AG10803 (cell line): ENCODE data around the gene VSNL1.

Experiments used
- DNase-seq: peaks from one replicate; pipeline ENCODE4 v3.0.0; 2010; ENCODE audit warnings: low read depth
- H3K4me3 ChIP-seq: 2 replicates; pipeline ENCODE4 v1.5.1; 2011; ENCODE audit warnings: mild to moderate bottlenecking, low read length, control low read depth
- CTCF ChIP-seq: conservative IDR thresholded peaks from 2 replicates; pipeline ENCODE4 v1.5.1; 2011; ENCODE audit warnings: mild to moderate bottlenecking, low read length, control low read depth, inconsistent platforms

Gene VSNL1

GRCh38 chr2:17667898-17668297, 127.4 kb downstream of the VSNL1 start:
- TF ChIP-seq CTCF: no peak
- H3K4me3 ChIP-seq: no peak overlapping the region
- DNase-seq: no peak

- H3K4me3 ChIP-seq: no peak overlapping the region
- no peak; the same call in 1 of the 2 replicates for TF ChIP-seq CTCF
Measured at GRCh38 chr2:17672583-17673317, 132.3 kb downstream of the VSNL1 start.

GRCh38 chr2:17674817-17675216, 134.3 kb downstream of the VSNL1 start:
- H3K4me3 ChIP-seq: no peak overlapping the region
- DNase-seq: no peak
- no peak for TF ChIP-seq CTCF

More at GRCh38 chr2:17672583-17673317, 132.3 kb downstream of the VSNL1 start:
- peak; percentile 59 for DNase-seq

GRCh38 chr2:17680119-17680518, 139.6 kb downstream of the VSNL1 start:
- no peak for TF ChIP-seq CTCF
- peak; percentile 11 for DNase-seq
- no peak overlapping the region for H3K4me3 ChIP-seq

- no peak for TF ChIP-seq CTCF
- no peak for DNase-seq
- H3K4me3 ChIP-seq: no peak overlapping the region
Measured at GRCh38 chr2:17682098-17682857, 141.8 kb downstream of the VSNL1 start.

GRCh38 chr2:17683981-17684380, 143.5 kb downstream of the VSNL1 start:
- TF ChIP-seq CTCF: no peak
- no peak overlapping the region for H3K4me3 ChIP-seq
- DNase-seq: no peak

- DNase-seq: no peak
- TF ChIP-seq CTCF: no peak
- H3K4me3 ChIP-seq: no peak overlapping the region
Measured at GRCh38 chr2:17688600-17688999, 148.1 kb downstream of the VSNL1 start.
